ENCODE data around the gene AKR7A3.

The AKR7A3 gene

DNA sequence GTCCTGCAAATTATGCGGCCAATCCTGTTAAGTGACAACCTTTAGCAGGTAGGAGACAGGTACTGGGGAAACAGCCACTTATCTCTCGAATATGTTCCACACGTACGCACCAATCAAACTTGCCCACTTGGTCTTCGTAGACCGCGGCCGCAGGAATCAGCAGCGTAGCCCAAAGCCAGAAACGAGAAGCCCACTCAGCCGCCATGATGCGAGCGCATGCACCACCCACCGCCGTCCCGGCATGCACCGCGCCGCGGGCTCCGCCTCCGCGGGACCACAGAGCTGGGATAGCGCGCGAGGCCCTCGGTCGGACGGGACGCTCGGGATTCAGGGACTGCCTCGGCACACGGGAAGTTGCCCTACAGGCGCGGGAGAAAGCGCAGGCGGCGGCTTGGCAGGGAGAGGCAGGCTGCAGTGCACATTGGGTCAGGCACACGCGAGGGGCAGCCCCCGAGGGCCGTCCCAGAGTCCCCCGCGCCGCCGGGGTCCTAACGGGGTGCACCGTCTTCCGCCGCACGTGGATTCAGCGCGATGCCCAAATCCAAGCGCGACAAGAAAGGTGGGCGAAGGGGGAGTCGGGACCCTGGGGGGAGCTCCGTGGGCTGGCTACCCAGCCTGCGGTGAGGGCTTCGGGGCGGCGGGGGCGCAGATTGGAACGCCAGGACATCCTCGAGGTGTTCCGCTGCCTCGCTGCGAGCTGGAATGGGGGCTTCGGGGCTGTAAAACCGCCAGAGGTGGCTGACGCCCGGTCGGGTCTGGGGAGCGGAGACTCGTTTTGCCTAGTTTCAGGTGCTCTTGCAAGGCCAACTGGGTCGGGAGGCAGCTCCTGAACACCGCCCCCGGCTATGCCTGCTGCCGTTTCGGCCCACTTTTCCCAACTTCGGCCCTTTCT, 37.0 kb downstream of the AKR7A3 start, which contains the start of the genes EMC1 and MRTO4:
Gene EMC1, minus strand, starts transcription at position 220 of the 892 bp plus-strand sequence. Its CDS starts 15 bp downstream, at position 205.
Gene MRTO4, plus strand, starts transcription at position 501 of the 892 bp plus-strand sequence. Its CDS starts 31 bp downstream, at position 532.
- peak; percentile 82 for DNase-seq (ENCODE audit: low spot score)

DNA sequence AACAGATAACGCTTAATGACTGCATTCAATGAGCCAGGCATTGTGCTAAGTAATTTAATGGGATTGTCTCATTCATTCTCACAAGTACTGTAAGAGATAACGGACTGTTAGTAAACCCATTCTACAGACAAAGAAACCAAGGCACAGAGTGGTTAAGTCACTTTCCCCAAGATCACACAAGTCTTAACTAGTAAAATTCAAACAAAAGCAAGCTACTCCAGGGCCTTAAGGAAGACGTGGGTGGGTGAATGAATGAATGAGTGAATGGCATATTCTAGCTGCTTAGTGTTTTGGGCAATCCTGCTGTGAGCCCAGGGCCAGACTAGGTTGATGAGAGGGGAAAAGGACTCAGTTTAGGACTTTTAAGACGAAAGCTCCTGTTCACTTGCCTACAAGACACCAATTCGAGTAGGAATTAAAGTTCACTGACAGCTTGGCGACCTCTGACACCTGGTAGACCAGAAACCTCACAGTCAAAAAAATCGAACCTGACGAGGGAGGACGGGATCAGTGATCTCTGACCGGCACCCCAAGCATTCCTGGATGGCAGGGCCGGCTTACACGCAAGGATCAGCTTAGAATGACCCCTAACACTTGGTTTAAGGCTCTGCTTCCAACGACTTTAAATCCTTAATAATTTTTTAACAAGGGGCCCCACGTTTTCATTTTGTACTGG, 37.8 kb downstream of the AKR7A3 start:
- DNase-seq (ENCODE audit: low spot score) = no peak

DNA sequence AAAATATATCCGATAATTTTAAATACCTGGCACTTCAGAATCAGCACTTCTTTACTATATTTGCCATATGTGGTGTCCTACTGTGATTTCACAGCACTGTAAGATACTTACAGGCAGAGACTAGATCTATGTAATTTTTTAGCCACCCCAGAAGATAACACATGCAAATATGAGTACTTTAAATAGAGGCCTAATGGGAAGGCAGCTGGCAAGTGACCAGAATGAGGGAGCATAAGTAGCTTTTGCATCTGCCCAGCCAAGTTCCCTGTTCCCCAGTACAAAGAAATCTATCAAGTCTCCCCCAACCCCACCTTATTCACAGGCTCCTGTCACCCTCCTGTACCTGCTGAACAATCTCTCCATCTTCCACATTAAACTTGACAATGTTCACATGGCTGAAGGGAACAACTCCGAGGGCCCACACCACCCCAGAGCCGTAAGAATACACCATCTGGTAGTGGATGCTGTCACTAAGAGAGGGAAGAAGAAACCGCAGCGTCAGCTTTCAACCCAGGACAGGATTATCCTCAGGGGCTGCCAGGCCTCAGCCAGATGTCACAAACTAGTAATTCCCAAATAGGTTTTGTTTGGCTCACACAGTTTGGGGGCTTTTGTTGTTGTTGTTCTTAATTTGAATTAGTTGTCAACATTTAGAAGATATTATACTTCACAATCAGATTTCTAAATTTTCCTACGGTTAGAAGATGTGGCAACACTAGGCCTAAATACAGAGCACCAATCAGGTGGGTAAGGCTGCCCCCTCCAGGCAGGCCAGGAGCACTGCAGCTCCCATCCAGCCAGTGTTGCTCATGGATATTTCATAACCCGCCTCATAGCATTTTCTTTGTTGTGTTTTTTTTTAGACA, 47.7 kb downstream of the AKR7A3 start:
- DNase-seq (ENCODE audit: low spot score) = peak; percentile 44

DNA sequence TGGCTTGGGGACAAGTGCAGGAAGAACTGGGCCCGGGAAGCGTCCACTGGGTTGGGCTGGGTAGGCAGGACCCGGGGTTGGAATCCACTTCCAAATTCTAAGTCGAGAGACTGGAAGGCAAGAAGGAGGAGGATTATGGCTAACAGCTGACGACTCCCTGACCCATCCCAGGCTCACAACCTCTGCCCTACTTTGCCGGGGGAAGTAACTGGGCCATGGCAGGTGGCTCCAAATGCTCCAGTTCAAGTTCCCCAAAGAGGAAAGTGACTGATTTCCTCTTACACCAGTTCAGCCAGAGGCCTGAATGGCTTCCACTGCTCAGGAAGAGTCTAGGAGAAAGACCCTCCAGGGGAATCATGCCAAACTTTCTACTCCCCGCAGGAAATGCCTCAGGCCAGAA, 48.7 kb downstream of the AKR7A3 start:
- DNase-seq (ENCODE audit: low spot score) = no peak

DNA sequence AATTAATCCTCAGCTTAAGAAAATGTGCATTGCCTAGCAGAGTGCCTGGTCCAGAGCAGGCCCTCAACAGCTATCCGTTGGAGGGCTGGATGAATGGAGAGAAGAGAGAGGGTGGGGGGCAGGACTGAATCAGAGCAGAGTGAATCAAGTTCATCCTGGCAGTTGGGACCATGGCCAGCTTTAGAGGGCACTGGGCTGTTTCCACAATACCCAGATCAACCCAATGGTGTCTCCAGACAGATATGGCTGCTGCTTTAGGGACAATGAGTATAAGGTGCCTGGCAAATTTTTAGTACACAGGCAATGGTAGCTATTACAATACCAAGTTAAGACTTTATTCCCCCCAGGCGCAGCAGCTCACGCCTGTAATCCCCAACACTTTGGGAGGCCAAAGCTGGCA, 54.3 kb downstream of the AKR7A3 start:
- DNase-seq (ENCODE audit: low spot score) = no peak

Measured in putamen (tissue), 1 donor.